Measurements from ENCODE around the gene TTC34.

The TTC34 gene

DNA sequence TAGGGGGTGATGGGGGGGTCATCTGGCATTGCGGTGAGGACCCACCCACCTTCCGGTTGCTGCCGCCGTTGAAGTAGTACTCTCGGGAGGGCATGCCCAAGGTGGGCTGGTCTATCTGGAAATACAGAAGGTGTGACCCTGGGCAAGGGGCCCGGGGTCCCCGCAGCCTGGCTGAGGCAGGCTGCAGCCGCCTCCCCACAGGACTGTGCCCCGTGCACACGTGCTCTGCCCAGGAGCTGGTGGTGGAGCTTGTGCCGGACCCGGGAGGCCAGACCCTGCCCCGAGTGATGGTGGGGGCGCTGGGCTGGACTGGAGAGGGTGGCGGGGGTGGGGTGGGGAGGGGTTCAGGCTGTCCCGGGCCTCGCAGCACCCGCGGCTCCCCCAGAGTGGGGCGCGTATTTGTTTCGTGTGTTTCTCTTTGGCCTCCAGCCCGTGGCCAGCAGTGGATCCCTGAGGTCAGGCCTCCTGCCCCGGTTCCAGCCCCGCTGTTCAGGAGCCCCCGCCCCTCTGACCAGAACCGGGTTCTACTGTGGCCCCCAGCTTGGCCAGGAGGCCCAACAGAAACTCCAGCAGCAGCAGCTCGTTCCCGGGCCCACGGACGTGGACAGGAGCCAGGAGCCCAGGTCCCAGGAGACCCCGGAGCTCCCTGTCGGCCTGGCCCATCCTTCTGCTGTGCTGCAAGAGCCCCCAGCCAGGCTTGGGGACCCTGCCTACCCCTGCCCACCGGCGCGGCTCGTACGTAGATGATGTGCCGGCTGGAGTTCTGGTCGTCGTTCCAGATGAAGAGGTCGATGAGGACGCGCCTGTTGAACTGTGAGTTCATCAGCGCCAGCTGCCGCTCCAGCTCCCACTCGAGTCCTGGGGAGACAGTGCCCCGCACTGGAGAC, 195.7 kb downstream of the TTC34 start:
- no peak for DNase-seq (ENCODE audit: low read depth in 2 of 2)

- no peak for DNase-seq (ENCODE audit: low read depth in 2 of 2)
Observed at GRCh38 chr1:2604844-2605508, 196.5 kb downstream of the TTC34 start.

- no peak for DNase-seq (ENCODE audit: low read depth in 2 of 2)
Observed at GRCh38 chr1:2604156-2604843, 197.2 kb downstream of the TTC34 start.

DNA sequence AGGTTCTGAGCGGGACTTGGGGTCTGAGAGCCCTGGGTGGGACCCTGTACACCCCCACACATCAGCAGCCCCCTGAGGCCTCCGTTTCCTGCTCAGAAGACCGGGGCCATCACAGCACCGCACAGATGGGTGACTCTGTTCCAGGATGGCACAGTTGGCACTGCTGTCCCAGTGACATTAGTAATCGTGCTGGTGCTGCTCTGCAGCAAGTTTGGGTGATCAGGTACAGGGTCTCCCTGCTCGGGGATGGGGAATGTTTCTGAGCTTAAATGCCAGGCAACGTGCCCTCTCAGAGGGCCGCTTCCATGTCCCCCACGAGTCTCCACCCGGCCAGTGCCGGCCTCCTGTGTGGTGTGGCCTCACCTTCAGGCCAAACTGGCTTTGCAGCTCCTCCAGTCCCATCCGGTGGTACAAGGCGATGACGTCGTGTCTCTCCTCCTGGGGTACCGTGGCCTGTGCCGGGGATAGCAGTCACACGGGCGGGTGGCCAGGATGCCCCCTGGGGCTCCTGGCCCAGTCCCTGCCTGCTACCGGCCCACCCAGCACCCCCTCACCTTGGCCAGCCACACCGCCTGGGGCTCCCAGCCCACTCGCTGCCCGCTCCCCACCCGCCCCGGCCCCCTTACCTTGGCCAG, 197.9 kb downstream of the TTC34 start:
- DNase-seq (ENCODE audit: low read depth in 2 of 2): no peak

DNA sequence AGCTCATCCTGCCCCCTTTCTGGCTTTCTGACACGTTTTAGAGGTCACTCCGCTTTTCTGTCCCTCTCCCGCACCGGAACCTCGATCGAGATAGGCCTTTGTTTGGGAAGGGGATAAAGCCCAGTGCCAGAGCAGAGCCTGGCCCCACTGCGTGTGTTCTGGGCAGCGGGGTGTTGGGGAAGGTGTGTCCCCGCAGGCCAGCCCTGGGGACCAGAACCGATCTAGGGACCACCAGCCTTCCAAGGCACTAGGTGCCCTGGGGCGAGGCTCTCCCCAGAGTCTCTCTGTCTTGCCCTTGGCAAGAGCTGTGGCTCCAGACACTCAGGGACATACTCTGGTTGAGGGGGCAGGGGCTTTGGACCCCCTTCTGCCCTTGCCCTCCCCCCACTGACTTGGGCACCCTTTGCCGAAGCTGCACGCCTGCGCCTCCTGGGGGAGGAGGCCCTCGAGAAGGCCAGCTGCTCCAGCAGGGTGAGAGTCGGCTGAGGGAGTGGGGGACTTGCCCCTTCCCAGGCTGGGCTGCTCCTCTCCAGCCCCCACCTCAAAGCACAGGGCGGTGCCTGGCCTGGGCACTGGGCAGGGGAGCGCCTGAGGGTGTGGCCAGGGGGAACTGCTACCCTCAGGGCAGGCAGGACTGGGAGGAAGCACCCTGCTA, 198.5 kb downstream of the TTC34 start:
- no peak for DNase-seq (ENCODE audit: low read depth in 2 of 2)

GRCh38 chr1:2602311-2602835, 199.1 kb downstream of the TTC34 start:
- DNase-seq (ENCODE audit: low read depth in 2 of 2): no peak

GRCh38 chr1:2601721-2602303, 199.7 kb downstream of the TTC34 start:
- no peak for DNase-seq (ENCODE audit: low read depth in 2 of 2)

DNA sequence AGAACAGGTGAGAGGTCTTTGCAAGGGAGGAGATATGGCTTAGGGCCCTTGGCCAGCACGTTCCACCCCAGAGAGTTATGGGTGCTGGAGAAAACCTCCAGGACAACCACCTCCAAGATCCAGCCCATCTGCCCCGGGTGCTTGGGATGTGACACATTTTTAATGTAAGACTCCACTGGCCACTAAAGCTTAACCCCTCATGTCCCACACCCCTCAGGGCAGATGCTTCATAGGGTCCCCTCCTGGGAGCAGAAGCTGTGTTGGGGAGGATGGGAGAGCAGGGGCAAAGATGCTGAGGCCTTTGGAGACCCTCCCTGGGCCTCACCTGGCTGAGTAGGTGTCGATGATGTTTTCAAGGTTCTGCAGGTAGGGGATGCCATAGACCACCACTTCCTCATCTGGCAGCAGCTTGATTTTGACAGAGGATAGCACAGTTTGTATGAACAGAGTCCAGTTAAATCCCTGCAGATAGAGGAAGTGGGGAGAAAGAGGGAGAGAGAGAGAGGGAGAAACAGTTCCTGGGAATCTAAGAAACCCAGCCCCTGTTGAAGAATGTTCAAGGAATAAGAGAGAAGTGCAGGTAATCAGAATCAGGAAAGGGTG, 203.1 kb downstream of the TTC34 start:
- no peak for DNase-seq (ENCODE audit: low read depth in 2 of 2)

DNA sequence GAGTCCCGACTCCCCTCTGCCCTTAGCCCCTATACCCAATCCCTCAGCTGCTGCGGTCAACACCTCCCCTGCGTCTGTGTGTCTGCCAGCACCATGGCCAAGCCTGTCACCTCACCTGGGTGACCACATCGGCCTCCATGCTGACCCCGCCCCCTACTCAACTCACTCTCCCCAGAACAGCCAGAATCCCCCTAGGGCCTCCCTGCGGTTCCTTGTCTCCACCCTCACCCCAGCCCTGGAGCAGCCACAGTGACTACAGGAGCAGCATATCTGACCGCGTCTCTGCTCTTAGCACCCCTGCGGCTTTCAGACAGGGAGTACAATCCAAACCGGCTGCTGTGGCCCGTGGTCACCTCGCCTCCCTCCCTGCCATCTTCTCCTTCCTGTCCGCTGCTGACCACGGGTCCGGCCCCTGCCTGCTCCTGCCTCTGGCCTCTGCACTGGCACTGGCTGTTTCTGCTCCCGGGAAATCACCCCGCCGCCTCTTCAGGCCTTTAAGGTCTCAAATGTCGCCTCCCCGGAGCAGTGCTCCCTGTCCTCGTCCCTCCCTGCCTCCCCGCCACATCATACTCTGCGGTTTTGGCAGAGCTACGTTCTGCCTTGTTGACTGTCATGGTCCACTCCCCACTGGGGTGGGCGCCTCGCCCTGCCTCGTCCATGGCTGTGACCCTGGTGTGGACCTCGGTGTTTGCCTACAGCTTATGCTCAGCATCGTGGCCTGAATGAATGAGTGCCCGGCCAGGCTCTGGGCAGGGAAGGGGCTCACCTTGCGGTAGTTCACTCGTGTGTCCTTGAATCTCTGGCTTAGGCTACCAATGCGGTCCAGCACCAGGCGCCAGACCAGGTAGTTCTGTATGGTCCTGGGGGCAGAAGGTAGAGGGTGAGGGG, 203.8 kb downstream of the TTC34 start:
- no peak for DNase-seq (ENCODE audit: low read depth in 2 of 2)

DNA sequence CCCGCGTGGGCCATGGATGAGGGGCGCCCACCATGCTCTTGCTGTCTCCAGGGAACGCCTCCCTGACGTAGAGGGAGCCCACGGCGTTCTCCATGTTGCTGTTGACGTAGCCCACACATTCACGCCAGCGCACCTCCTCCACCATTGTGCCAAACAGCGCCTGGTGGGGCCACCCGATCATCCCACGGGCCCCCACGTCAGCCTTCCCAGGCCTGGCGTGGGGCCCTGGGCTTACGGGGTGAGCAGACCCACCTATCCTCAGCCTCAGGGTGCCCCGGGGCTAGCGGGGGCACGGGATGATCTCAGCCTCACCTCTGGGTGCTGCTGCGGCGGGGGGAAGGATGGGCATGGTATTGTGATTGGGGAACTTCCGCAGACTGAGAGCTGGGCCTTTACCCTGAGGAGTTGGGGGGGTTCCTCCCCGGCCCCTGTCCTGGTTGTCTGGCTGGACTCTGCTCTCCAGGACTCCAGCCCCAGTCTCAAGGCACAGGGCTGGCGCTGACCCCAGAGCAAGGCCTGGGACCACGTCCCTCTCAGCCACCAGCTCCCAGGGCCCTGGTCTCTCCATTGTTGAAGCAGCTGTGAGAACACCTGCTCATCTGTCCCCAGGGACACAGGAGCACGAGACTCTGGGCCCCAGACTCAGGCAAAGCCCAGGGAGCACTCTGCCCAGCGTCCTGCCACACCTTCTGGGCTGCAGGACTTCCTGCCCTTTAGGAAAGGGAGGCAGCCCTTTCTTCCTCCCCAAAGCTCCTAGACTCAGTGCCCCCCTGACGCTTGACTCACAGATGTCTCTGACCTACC, 204.8 kb downstream of the TTC34 start:
- no peak for DNase-seq (ENCODE audit: low read depth in 2 of 2)

DNA sequence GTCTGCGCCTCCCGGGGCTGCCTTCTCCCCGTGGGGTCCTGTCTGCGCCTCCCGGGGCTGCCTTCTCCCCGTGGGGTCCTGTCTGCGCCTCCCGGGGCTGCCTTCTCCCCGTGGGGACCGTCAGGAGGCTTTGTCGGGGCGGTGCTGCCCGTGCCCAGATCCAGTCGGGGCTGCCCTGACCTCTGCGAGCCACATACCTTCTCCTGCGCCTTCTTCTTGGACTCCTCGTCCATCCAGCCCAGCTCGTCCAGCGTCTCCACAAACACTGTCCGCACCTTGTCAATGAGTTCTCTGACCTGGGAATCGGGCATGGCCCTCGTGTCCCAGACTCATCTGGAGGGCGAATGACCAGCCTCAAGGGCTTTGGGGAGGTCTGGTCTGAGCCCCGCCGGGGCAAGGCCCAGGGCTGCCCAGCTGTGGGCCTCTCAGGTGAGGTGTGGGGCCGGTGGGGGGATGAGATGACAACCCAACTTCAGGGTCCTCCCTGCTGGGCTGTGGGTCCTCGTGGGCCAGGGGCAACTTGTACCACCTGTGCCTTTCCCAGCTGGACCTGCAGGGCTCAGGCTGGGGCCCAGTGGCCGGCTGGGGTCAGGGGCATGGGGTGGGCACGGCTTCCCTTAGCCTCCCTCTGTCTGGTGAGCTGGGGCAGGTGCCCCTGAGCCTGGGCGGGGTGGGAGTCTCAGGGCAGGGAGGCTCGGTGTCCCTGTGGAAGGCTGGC, 205.5 kb downstream of the TTC34 start:
- no peak for DNase-seq (ENCODE audit: low read depth in 2 of 2)

DNA sequence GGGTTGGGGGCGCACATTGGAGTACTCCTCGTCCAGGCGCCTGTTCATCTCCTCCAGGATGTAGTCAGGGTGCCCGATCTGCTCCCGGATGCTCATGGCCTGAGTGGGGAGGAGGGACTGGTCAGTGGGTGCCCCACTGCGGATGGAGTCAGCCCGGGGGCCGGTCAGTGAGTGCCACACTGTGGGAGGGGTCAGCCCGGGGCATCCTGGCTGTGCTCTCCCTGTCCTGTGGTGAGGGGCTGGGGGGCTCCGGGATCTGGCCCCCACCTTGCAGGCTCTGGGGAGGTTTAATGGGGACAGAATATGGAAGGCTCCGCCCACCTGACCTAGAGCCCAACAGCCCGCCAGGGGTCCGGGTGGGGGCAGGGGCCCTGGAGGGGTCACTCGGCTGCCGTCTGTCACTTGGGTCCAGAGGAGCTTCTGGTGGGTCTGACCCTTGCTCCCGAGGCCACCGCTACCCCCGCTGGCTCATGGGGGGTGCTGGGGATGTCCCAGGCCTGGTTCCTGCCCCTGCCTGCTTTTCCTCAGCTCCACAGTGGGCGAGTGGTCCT, 206.2 kb downstream of the TTC34 start:
- DNase-seq (ENCODE audit: low read depth in 2 of 2): no peak

- no peak for DNase-seq (ENCODE audit: low read depth in 2 of 2)
Observed at GRCh38 chr1:2594641-2595131, 206.8 kb downstream of the TTC34 start.

GRCh38 chr1:2594001-2594640, 207.4 kb downstream of the TTC34 start:
- no peak for DNase-seq (ENCODE audit: low read depth in 2 of 2)

DNA sequence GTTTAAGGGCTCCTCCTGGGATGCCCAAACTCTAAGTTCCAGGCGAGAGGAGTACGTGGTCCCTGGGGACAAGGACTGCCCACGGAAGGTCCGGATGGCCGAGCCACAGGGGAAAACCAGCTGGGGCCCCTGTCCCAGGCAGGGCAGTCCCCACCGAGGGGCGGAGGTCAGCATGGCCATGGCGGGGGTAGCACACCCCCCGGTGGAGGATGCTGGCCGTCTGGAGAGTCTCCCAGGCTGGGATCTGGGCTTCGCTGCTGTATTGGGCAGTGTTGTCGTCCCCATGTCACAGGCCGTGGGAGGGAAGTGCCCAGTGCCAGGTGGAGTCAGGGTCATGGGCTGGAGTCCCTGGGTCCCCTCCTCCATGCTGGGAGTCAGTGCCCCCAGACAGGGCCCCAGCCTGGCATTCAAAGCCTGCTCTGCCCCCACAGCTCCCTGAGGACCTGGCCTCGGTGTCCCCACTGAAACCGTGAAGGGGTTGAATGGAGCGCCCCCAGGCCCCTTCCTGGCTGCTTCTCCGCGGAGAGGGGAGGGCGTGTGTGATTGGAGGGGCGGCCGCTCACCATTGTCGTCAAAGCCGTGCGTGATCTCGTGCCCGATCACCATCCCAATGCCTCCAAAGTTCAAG, 208.1 kb downstream of the TTC34 start:
- DNase-seq (ENCODE audit: low read depth in 2 of 2): no peak

DNA sequence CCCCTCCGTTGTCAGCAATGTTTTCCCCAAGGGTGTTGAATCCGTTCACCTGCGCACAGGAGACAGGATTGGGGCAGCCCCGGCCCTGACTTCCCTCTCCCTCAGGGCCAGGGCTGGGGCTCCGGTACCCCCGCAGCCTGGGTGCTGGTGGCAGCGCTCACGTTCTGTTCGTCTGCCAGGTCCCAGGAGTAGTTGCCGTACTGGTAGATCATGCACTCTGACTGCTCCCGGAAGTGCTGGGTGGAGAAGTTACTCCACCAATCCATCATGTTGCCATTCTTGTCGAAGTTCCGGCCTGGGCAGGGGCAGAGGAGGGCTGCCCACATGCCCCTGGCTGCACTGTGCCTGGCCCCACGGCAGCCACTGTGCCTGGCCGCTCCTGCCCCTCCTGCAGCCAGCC, 208.8 kb downstream of the TTC34 start:
- no peak for DNase-seq (ENCODE audit: low read depth in 2 of 2)

Measured in stimulated activated CD8-positive, alpha-beta memory T cell treated with anti-CD3 and anti-CD28 coated beads, Interleukin-2, amount 100 ng/mL, for 1 hour (primary cell).